ENCODE results near the gene DACH1. TPM values are rescaled to one million over a fixed set of nuclear protein-coding genes. Genes with fewer than 3 reads are reported as not detected.

The DACH1 gene
- total RNA-seq, 4 donors from 2014 or later = 1.2 to 7.9 (median 4.4) TPM

DNA sequence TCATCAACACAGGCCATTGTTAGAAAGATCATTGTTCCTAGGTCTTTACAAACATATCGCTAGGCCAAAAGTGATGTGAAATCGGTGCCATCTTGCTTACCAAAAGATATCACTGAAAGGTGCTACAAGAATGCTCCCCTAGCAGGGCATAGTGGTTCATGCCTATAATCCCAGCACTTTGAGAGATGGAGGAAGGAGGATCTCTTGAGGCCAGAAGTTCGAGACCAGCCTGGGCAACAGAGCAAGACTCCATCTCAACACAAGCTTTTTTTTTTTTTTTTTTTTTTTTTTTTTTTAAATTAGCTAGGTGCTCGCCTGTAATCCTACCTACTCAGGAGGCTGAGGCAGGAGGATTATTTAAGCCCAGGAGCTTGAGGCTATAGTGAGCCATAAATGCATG, 92.1 kb downstream of the DACH1 start:
- TF ChIP-seq CTCF (IDR thresholded peaks at IDR 0.05; ENCODE audit: low read depth) = no peak

DNA sequence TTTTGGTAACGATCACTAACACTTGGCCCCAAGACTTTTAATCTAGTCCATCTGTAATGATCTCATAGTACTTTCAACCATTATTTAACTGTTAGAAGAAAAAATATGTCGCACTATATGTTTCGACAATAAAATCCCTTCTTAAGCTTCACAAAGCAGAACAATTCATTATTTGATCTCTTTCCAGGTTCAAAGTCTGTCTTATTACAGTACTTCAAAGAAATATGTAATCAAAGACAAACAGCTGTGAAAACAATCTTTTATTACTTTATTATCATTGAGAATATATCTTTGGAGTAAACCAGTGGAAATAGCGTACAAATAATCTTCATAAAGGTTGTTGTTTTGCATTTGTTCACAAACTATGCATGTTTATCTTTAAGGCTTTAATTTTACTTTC, 93.5 kb downstream of the DACH1 start:
- no peak for TF ChIP-seq CTCF (IDR thresholded peaks at IDR 0.05; ENCODE audit: low read depth)

DNA sequence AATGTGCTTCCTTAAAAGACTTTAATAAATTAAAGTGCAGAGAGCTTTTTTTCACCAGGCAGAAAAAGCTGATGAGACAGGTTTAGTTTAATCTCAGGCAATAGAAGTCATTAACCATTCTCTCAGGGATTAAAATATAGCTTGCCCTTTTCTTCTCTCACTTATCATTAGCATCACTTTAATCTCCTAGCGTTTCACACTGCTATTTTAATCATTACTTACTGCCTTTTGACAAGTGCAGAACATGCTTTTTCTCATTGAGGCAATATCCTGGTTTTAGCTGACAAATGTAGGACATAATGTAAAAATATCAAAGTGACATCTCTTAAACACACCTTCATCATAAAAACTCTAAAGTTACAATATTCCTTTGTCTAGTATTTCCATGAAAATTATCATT, 94.6 kb downstream of the DACH1 start:
- TF ChIP-seq CTCF (IDR thresholded peaks at IDR 0.05; ENCODE audit: low read depth) = no peak

DNA sequence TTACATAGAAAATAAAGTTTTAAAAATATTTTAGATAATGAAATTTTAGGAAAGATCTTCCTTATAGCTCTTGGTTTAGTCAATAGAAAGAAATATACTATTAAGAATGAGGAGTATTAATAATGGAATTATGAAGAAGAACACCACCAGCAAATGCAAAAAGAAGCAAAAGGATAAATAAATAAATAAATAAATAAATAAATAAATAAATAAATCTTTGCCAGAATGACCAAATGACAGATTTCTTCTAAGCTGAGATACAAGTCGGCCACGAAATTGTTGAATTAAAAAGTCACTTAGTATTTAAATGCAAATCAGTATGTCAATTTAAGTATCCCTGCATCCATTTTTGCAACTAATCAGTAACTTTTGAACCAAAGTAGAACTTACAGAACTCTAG, 95.9 kb downstream of the DACH1 start:
- TF ChIP-seq CTCF (IDR thresholded peaks at IDR 0.05; ENCODE audit: low read depth) = no peak

DNA sequence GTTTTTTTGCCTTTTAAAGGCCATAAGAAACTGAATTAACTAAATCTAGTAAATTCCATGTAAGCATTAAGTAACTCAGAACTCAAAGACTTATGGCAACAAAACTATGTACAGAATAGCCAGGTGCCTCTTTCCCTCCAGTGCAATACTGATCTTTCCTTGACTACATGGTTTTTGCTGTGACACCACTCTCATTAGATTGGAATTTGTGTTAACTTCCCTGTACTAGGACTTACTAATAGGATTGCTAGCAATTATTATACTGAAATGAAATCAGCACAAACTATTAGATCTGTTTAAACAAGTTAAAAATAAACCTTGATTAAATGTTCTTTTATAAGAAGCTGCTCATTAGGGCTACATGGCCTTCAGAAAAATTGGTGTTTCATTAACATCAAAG, 96.3 kb downstream of the DACH1 start:
- TF ChIP-seq CTCF (IDR thresholded peaks at IDR 0.05; ENCODE audit: low read depth) = no peak

GRCh38 chr13:71768881-71769280, 98.1 kb downstream of the DACH1 start:
- no peak for TF ChIP-seq CTCF (IDR thresholded peaks at IDR 0.05; ENCODE audit: low read depth)

GRCh38 chr13:71759651-71760511, 107.1 kb downstream of the DACH1 start:
- TF ChIP-seq CTCF (IDR thresholded peaks at IDR 0.05; ENCODE audit: low read depth) = no peak
